Aorta (tissue), 5 donors: Measurements from ENCODE around the gene MSANTD4. TPM values are rescaled to one million over a fixed set of nuclear protein-coding genes. Genes with fewer than 3 reads are reported as not detected.
"Not testable (repeated sequence)": the region's sequence is repeated elsewhere in the genome, so short reads cannot be mapped to it uniquely, and the experiment has no call there.

ENCODE experiments used
- ATAC-seq: fragments of 200-7000 bp; cut with Tn5 transposase; one replicate; pipeline ENCODE4 v1.9.1; 2022; ENCODE audit warnings: moderate library complexity; ENCODE audit not compliant: low FRiP score
- DNase-seq, 2 donors: peaks; one replicate each; pipeline ENCODE4 v3.0.0-alpha.2; 2020
- H3K27ac ChIP-seq, 2 donors: one replicate each; pipeline ENCODE4 v1.5.1; 2013; ENCODE audit warnings: low read length in 2 of 2, mild to moderate bottlenecking in 2 of 2, moderate library complexity in 2 of 2, control low read depth in 1 of 2, inconsistent platforms in 1 of 2, low read depth in 1 of 2
- H3K27me3 ChIP-seq, 2 donors: one replicate each; pipeline ENCODE4 v1.6.1; 2013; ENCODE audit warnings: control low read depth in 1 of 2, low read length in 1 of 2, mild to moderate bottlenecking in 1 of 2, moderate library complexity in 1 of 2; ENCODE audit not compliant: insufficient read depth in 2 of 2, control insufficient read depth in 1 of 2
- H3K36me3 ChIP-seq, 2 donors: one replicate each; pipeline ENCODE4 v1.6.1; 2013; ENCODE audit warnings: control low read depth in 1 of 2, low read length in 1 of 2, mild to moderate bottlenecking in 1 of 2; ENCODE audit not compliant: insufficient read depth in 2 of 2, control insufficient read depth in 1 of 2
- H3K4me1 ChIP-seq, 2 donors: one replicate each; pipeline ENCODE4 v1.6.1; 2013; ENCODE audit warnings: low read length in 2 of 2, control low read depth in 1 of 2, mild to moderate bottlenecking in 1 of 2, moderate library complexity in 1 of 2; ENCODE audit not compliant: insufficient read depth in 2 of 2, control insufficient read depth in 1 of 2
- H3K4me3 ChIP-seq, 2 donors: one replicate each; pipeline ENCODE4 v1.5.1; 2013; ENCODE audit warnings: low read length in 2 of 2, control low read depth in 1 of 2, mild to moderate bottlenecking in 1 of 2
- H3K9me3 ChIP-seq: one replicate; pipeline ENCODE4 v1.6.1; 2013; ENCODE audit warnings: mild to moderate bottlenecking, low read length; ENCODE audit not compliant: control insufficient read depth
- WGBS, 2 donors: extraction: QIAGEN DNeasy Blood & Tissue Kit; methylation state at CpG; one replicate each; pipeline ENCODE4 v1.1.7; 2013; 5-methylcytosine and 5-hydroxymethylcytosine counted together
- intact Hi-C, 2 donors: fragments of 100-400 bp; cut with DNase I; formaldehyde crosslinking; loops; one replicate each; pipeline versions ENCODE4 v1.14.2 to v1.15.0; 2022
- polyA plus RNA-seq, 2 donors: library from polyadenylated mRNA; stranded (reverse); fragments of 200-250 nt; gene quantifications; one replicate each; pipeline ENCODE4 v1.2.3, GENCODE V29; 2013
- total RNA-seq, 2 donors: library from RNA; stranded (reverse); fragmentation: NEBNext Ultra II Directional; extraction: Animal tissue kit (Norgen Biotek cat#: 25700); gene quantifications; one replicate each; pipeline ENCODE4 v1.2.1, GENCODE V29; 2021
- donor health status: healthy with polysubstance abuse.
- donor health status: Bipolar disorder and iron deficiency.
- donor health status: DM: no; HTN: no; CAD: no.
- donor health status: DM: no; HTN: no; CAD: no.
- donor health status: DM: yes; HTN: yes; CAD: no.

Gene MSANTD4
- total and polyA plus RNA-seq, 4 donors = 9.1 to 21.6 (median 14.0) TPM

GRCh38 chr11:106021181-106021966 is 666 bp downstream of the MSANTD4 start:
- intact Hi-C loops = loop anchor here in 1 of 2 donors (5.0 kb wide), 1 partner anchor 56 kb away; the partner anchor contains the start of genes AASDHPPT and KBTBD3
- no peaks in the 10 kb centered on the region for H3K9me3 ChIP-seq
- H3K4me3 ChIP-seq = peak overlapping the region; percentile 59 to 69
- H3K27me3 ChIP-seq = no peaks in the 10 kb centered on the region
- ATAC-seq (peak; percentile 4), DNase-seq (no peak)
- H3K27ac ChIP-seq = no peak overlapping the region
- H3K36me3 ChIP-seq = no peaks in the 10 kb centered on the region
- H3K4me1 ChIP-seq = peaks cover 0 to 3% of the 10 kb centered on the region in 2 donors
- WGBS, 2 donors = 13 to 14% methylated on average over 18 of the region's 18 CpGs

GRCh38 chr11:106017093-106017492 is 4.9 kb downstream of the MSANTD4 start:
- H3K27me3 ChIP-seq = no peaks in the 10 kb centered on the region
- DNase-seq (no peak), ATAC-seq (no peak)
- WGBS, 2 donors = 89 to 92% methylated on average over 2 of the region's 2 CpGs
- no peaks in the 10 kb centered on the region for H3K36me3 ChIP-seq
- H3K4me1 ChIP-seq = peaks cover 2 to 7% of the 10 kb centered on the region in 2 donors
- no peaks in the 10 kb centered on the region for H3K9me3 ChIP-seq
- intact Hi-C loops = no loop called here
- H3K27ac ChIP-seq = no peak overlapping the region
- H3K4me3 ChIP-seq = no peak overlapping the region

GRCh38 chr11:106015066-106015465 is 7.0 kb downstream of the MSANTD4 start:
- Histone ChIP-seq H3K27ac (no peak overlapping the region), H3K4me3 (no peak overlapping the region), H3K36me3 (peaks cover 3% of the 10 kb centered on the region in 2 donors), H3K27me3 (no peaks in the 10 kb centered on the region), H3K4me1 (peaks cover 2 to 11% of the 10 kb centered on the region in 2 donors), H3K9me3 (no peaks in the 10 kb centered on the region)
- WGBS, 2 donors = 76 to 85% methylated on average over 2 of the region's 2 CpGs
- no peak for ATAC-seq
- intact Hi-C loops = no loop called here
- no peak for DNase-seq

GRCh38 chr11:106014620-106015019 is 7.4 kb downstream of the MSANTD4 start:
- H3K9me3 ChIP-seq = no peaks in the 10 kb centered on the region
- H3K27ac ChIP-seq = no peak overlapping the region
- no peak overlapping the region for H3K4me3 ChIP-seq
- H3K36me3 ChIP-seq = peaks cover 3 to 4% of the 10 kb centered on the region in 2 donors
- no peaks in the 10 kb centered on the region for H3K27me3 ChIP-seq
- intact Hi-C loops = no loop called here
- no peak for ATAC-seq
- peaks cover 2 to 11% of the 10 kb centered on the region in 2 donors for H3K4me1 ChIP-seq
- 75 to 76% methylated on average over 2 of the region's 2 CpGs for WGBS, 2 donors
- no peak for DNase-seq

GRCh38 chr11:106014035-106014434 is 8.0 kb downstream of the MSANTD4 start:
- WGBS, 2 donors = 98 to 100% methylated on average over 2 of the region's 2 CpGs
- DNase-seq (no peak), ATAC-seq (no peak)
- peaks cover 3 to 7% of the 10 kb centered on the region in 2 donors for H3K36me3 ChIP-seq
- H3K4me1 ChIP-seq = peaks cover 2 to 8% of the 10 kb centered on the region in 2 donors
- intact Hi-C loops = no loop called here
- no peaks in the 10 kb centered on the region for H3K9me3 ChIP-seq
- no peak overlapping the region for H3K27ac ChIP-seq
- H3K4me3 ChIP-seq = no peak overlapping the region
- no peaks in the 10 kb centered on the region for H3K27me3 ChIP-seq

GRCh38 chr11:106012744-106013143 is 9.3 kb downstream of the MSANTD4 start:
- ATAC-seq = no peak
- peaks cover 2 to 8% of the 10 kb centered on the region in 2 donors for H3K4me1 ChIP-seq
- no peak overlapping the region for H3K4me3 ChIP-seq
- H3K27ac ChIP-seq = no peak overlapping the region
- H3K36me3 ChIP-seq = peaks cover 3 to 7% of the 10 kb centered on the region in 2 donors
- H3K27me3 ChIP-seq = no peaks in the 10 kb centered on the region
- intact Hi-C loops = no loop called here
- no peaks in the 10 kb centered on the region for H3K9me3 ChIP-seq
- WGBS, 2 donors = 25 to 28% methylated on average over 3 of the region's 3 CpGs
- DNase-seq = no peak

GRCh38 chr11:106011481-106011880 is 10.6 kb downstream of the MSANTD4 start:
- Histone ChIP-seq H3K4me1 (peaks cover 2 to 8% of the 10 kb centered on the region in 2 donors), H3K36me3 (peaks cover 3 to 7% of the 10 kb centered on the region in 2 donors), H3K27me3 (no peaks in the 10 kb centered on the region), H3K4me3 (no peak overlapping the region), H3K9me3 (no peaks in the 10 kb centered on the region), H3K27ac (no peak overlapping the region)
- no peak for ATAC-seq
- no peak for DNase-seq
- intact Hi-C loops = no loop called here
- WGBS, 2 donors = 12 to 14% methylated on average over 2 of the region's 2 CpGs

GRCh38 chr11:106003094-106003493 is 18.9 kb downstream of the MSANTD4 start:
- H3K4me3 ChIP-seq, H3K27ac ChIP-seq, H3K27me3 ChIP-seq, H3K4me1 ChIP-seq, ATAC-seq, H3K9me3 ChIP-seq, H3K36me3 ChIP-seq, intact Hi-C loops, DNase-seq: not testable (repeated sequence)
- WGBS, 2 donors = 91 to 93% methylated on average over 4 of the region's 4 CpGs
